Adrenal gland (tissue), 12 donors: Measurements from ENCODE around the gene CTTN. TPM values are rescaled to one million over a fixed set of nuclear protein-coding genes. Genes with fewer than 3 reads are reported as not detected.
A peak's percentile ranks its signal among the peaks of the same experiment; 100 is the strongest.

Experiments used
- DNase-seq, 7 donors: peaks; one replicate each; pipeline ENCODE4 v3.0.0-alpha.2; 2019 to 2020
- H3K27ac ChIP-seq, 5 donors: fragments of 200-600 bp; sonication (generic) in 4 of 5; 1 replicate in 3 of 5; 2 replicates in 2 of 5; pipeline versions ENCODE4 v1.5.1 to v1.8.0; 2016 to 2020; ENCODE audit warnings: mild to moderate bottlenecking in 1 of 5
- H3K27me3 ChIP-seq: fragments of 200-600 bp; 2 replicates; pipeline ENCODE4 v1.8.0; 2021
- H3K36me3 ChIP-seq, 2 donors: fragments of 200-600 bp; replicated peaks in 1 of 2; 1 replicate in 1 of 2; 2 replicates in 1 of 2; pipeline versions ENCODE4 v1.5.1 to v1.8.0; 2018 to 2022
- H3K4me1 ChIP-seq, 2 donors: fragments of 200-600 bp; replicated peaks in 1 of 2; 1 replicate in 1 of 2; 2 replicates in 1 of 2; pipeline versions ENCODE4 v1.5.1 to v1.8.0; 2018 to 2021
- H3K4me3 ChIP-seq, 4 donors: fragments of 200-600 bp; sonication (generic) in 3 of 4; one replicate each; pipeline ENCODE4 v1.5.1; 2016 to 2018
- H3K9me3 ChIP-seq, 3 donors: fragments of 200-600 bp; sonication (generic) in 1 of 3; replicated peaks in 1 of 3; 1 replicate in 2 of 3; 2 replicates in 1 of 3; pipeline versions ENCODE4 v1.5.1 to v1.8.0; 2016 to 2021
- POLR2A ChIP-seq, 2 donors: fragments of 450-650 bp; IDR thresholded peaks; one replicate each; pipeline ENCODE4 v1.6.1; 2017; ENCODE audit warnings: antibody characterized with exemption in 2 of 2, mild to moderate bottlenecking in 2 of 2, moderate library complexity in 1 of 2
- WGBS, 4 donors: extraction: QIAGEN DNeasy Blood & Tissue Kit in 2 of 4; methylation state at CpG; one replicate each; pipeline versions ENCODE4 v1.1.5 to v1.1.7; 2013 to 2017; 5-methylcytosine and 5-hydroxymethylcytosine counted together
- intact Hi-C, 2 donors: fragments of 100-400 bp; cut with DNase I; formaldehyde crosslinking; loops; one replicate each; pipeline versions ENCODE4 v1.14.1 to v1.15.0; 2022 to 2023
- polyA plus RNA-seq, 3 donors: library from polyadenylated mRNA; stranded (reverse); fragments of 200-250 nt in 2 of 3; fragments of 350-450 nt in 1 of 3; fragmentation: Illumina TruSeq in 1 of 3; extraction: RNeasy Lipid Tissue Mini Kit (QIAGEN cat#74804) in 1 of 3; gene quantifications; one replicate each; pipeline ENCODE4 v1.2.3, GENCODE V29; 2013 to 2014
- total RNA-seq, 9 donors: library from RNA; depleted of rRNA in 4 of 9; stranded (reverse); fragments of >200 nt in 4 of 9; fragments of 120-200 nt in 1 of 9; fragmentation: NEBNext Ultra II Directional in 1 of 9; extraction: Animal tissue kit (Norgen Biotek cat#: 25700) in 1 of 9; gene quantifications; one replicate each; pipeline versions ENCODE4 v1.1.0 to v1.2.4, GENCODE V29; 2013 to 2023
- TF ChIP-seq, protein P1 (sequence below), 6 experiments: fragments of 450-650 bp in 4 of 6; fragments of 200-600 bp in 2 of 6; sonication (generic) in 1 of 6; IDR thresholded peaks; 1 replicate in 5 of 6; 2 replicates in 1 of 6; pipeline versions ENCODE4 v1.5.1 to v1.8.0; 2016 to 2021; ENCODE audit warnings: antibody characterized with exemption in 6 of 6, mild to moderate bottlenecking in 2 of 6, moderate library complexity in 1 of 6
- donor health status: healthy with polysubstance abuse.
- donor health status: Bipolar disorder and iron deficiency.
- donor health status: DM: yes; HTN: yes; CAD: no.
- donor health status: DM: no; HTN: no; CAD: no.
- donor health status: DM: no; HTN: no; CAD: no.
- donor health status: DM: yes; HTN: yes; CAD: no.

Gene CTTN
- total and polyA plus RNA-seq, 12 donors = 157 to 419 (median 266) TPM

DNA sequence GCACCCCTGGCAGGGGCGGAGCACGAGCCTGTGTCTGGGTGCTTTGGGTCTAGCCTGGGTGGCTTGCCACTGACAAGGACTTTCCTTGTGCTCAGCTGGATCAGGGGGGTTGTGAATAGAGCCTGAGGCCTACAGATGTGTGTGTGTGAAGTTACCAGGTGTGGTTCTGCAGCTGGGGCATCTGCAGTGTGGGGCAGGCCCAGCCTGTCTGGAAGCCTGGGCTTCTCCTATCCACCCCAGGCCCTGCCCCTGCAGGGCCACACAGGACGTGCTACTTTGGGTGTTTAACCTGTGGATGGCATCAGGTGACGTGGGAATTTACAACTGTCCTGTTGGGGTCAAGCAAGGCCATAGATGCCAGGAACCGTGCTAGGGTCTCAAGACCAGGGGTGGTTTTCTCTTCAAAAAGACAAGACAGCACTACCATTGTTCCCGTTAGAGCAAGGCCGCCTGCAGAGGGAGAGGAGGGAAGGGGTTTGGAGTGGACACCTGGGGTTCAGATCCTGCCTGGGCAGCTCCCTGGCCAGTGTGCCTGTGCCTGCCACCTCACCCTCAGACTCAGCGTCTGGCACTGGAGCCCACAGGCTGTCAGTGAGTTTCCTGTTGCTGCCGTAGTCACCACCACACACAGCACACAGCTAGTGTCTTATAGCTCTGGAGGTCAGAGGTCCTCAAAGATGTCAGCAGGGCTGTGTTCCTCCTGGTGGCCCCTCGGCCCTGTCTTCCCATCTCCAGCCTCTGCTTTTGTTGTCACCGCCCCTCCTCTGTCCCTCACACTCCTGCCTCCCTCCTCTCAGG is 31.6 kb downstream of the CTTN start:
- DNase-seq = no peak
- TF ChIP-seq, protein P1, sequence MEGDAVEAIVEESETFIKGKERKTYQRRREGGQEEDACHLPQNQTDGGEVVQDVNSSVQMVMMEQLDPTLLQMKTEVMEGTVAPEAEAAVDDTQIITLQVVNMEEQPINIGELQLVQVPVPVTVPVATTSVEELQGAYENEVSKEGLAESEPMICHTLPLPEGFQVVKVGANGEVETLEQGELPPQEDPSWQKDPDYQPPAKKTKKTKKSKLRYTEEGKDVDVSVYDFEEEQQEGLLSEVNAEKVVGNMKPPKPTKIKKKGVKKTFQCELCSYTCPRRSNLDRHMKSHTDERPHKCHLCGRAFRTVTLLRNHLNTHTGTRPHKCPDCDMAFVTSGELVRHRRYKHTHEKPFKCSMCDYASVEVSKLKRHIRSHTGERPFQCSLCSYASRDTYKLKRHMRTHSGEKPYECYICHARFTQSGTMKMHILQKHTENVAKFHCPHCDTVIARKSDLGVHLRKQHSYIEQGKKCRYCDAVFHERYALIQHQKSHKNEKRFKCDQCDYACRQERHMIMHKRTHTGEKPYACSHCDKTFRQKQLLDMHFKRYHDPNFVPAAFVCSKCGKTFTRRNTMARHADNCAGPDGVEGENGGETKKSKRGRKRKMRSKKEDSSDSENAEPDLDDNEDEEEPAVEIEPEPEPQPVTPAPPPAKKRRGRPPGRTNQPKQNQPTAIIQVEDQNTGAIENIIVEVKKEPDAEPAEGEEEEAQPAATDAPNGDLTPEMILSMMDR (IDR thresholded peaks at IDR 0.05) = no peak
- TF ChIP-seq POLR2A (IDR thresholded peaks at IDR 0.05) = no peak
- Histone ChIP-seq H3K36me3 (peaks cover 0 to 93% of the 10 kb centered on the region in 2 donors), H3K4me1 (no peaks in the 10 kb centered on the region), H3K4me3 (no peak overlapping the region), H3K9me3 (no peaks in the 10 kb centered on the region), H3K27ac (no peak overlapping the region), H3K27me3 (no peaks in the 10 kb centered on the region)
- WGBS, 4 donors = 67 to 80% (median 79%) methylated on average over 7 to 11 of the region's 11 CpGs
- intact Hi-C loops = no loop called here

DNA sequence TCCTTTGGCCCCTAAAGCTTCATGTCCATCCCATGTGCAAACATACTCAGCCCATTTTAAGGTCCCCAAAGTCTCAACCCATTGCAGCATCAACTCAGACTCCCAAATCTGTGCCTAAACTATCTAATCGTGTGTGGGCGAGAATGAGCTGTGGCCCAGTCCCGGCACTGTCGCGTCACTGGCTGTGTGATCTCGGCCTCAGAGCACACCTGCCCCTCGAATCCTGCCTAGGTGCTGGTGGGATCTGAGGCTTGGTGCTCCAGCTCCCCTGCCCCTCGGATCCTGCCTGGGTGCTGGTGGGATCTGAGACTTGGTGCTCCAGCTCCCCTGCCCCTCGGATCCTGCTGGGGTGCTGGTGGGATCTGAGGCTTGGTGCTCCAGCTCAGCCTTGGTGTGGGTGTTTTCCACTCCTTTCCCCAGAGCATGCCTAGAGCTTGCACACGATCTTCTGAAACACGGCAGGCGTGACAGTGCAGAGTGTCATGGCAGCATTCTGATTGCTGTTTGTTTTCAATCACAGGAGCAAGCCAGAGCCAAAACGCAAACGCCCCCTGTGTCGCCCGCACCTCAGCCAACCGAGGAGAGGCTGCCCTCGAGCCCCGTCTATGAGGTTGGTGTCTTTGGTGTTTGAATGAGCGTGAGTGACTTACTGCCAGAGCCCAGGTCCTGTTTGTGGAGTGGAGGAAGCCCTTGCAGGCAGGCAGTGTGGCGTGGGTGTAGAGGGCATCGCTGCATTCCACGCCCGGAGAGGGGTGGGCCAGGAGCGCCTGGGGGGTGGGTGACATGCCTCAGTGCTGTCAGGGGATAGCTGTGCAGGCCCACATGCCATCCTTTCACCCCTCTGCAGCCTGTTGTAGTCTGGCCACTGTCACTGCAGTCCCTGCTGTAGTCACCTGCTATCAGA is 32.6 kb downstream of the CTTN start:
- 88 to 93% (median 91%) methylated on average over 11 to 25 of the region's 25 CpGs for WGBS, 4 donors
- H3K36me3 ChIP-seq = peaks cover 0 to 94% of the 10 kb centered on the region in 2 donors
- no peaks in the 10 kb centered on the region for H3K4me1 ChIP-seq
- no peak for DNase-seq
- no peaks in the 10 kb centered on the region for H3K27me3 ChIP-seq
- no peak overlapping the region for H3K27ac ChIP-seq
- intact Hi-C loops = no loop called here
- TF ChIP-seq POLR2A (IDR thresholded peaks at IDR 0.05) = no peak
- TF ChIP-seq, protein P1 (IDR thresholded peaks at IDR 0.05) = no peak
- no peaks in the 10 kb centered on the region for H3K9me3 ChIP-seq
- H3K4me3 ChIP-seq = no peak overlapping the region

DNA sequence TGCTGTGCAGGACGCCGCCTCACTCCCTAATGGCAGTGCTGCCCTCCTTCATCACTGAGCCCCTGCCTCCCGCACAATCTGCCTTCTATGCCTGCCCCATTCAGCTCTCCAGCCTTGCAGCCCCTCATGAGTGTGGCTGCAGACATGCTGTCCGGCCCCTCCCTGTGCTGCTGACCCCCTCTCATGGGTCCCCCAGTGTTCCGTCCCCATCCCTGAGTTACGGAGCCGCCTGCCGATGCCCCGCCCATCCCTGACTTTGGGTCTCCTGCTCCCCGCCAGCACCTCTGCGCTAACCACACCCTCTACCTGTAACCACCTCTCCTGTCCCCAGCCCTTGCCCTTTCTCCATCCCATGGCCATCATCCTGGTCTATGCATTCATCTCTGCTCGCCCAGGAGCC is 33.3 kb downstream of the CTTN start:
- WGBS, 4 donors = 93 to 97% (median 95%) methylated on average over 12 of the region's 12 CpGs
- Histone ChIP-seq H3K4me3 (no peak overlapping the region), H3K9me3 (no peaks in the 10 kb centered on the region), H3K36me3 (peaks cover 0 to 97% of the 10 kb centered on the region in 2 donors), H3K27me3 (no peaks in the 10 kb centered on the region), H3K27ac (no peak overlapping the region), H3K4me1 (no peaks in the 10 kb centered on the region)
- no peak for DNase-seq
- TF ChIP-seq, protein P1 (IDR thresholded peaks at IDR 0.05) = no peak
- no peak for TF ChIP-seq POLR2A (IDR thresholded peaks at IDR 0.05)
- intact Hi-C loops = no loop called here

DNA sequence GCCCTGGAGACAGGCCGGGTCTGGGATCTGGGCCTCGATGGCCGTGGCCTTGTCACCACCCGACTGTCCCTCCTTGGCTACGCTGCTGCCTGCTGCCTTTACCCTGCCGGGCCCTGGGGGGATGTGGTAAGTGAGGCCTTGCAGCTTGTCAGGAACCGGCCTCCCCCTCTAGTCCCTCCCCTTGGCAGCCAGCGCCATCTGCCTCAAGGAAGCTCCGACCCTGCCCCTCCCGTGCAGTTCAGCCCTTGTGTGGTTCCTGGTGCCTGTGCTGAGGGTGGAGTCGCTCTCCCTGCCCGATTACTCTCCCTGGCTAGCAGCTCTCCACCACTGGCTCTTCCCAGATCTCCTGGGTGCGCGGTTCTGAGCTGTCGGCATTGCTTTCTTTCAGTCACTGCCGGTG is 33.7 kb downstream of the CTTN start:
- H3K4me3 ChIP-seq = no peak overlapping the region
- peak in 3 of 7 donors; percentile 46 to 47 (median 47) for DNase-seq
- TF ChIP-seq, protein P1 (IDR thresholded peaks at IDR 0.05) = no peak
- TF ChIP-seq POLR2A (IDR thresholded peaks at IDR 0.05) = no peak
- H3K27ac ChIP-seq = no peak overlapping the region
- no peaks in the 10 kb centered on the region for H3K27me3 ChIP-seq
- H3K4me1 ChIP-seq = no peaks in the 10 kb centered on the region
- intact Hi-C loops = no loop called here
- WGBS, 4 donors = 49 to 63% (median 59%) methylated on average over 15 to 16 of the region's 16 CpGs
- no peaks in the 10 kb centered on the region for H3K9me3 ChIP-seq
- peaks cover 0 to 96% of the 10 kb centered on the region in 2 donors for H3K36me3 ChIP-seq
